ENCODE results near the gene NCOA7. TPM values are rescaled to one million over a fixed set of nuclear protein-coding genes. Genes with fewer than 3 reads are reported as not detected.

The NCOA7 gene
- total RNA-seq, 1 experiment from 2014 or later = 13.8 TPM

GRCh38 chr6:125810445-125810844 lies 19.7 kb downstream of the NCOA7 start:
- no peak overlapping the region for H3K9ac ChIP-seq (ENCODE audit: low read length)
- ChIA-PET POLR2A (interaction anchor here (0.9 kb wide), 1 partner anchor 20 kb away, joined by 3 read pairs; the partner anchor contains the start of gene NCOA7), CTCF (no interaction called here), RAD21 (ENCODE audit: low non-redundant PET in 1 of 2, low total read pairs in 2 of 2, uncharacterized antibody in 2 of 2, unreplicated experiment in 2 of 2) (no interaction called here)
- H3K4me3 ChIP-seq (replicated peaks in 1 of 2; ENCODE audit: low read depth in 1 of 2, low read length in 2 of 2) = no peak overlapping the region
- H3K36me3 ChIP-seq (ENCODE audit: control insufficient read depth in 1 of 2, insufficient read depth in 2 of 2, low read length in 2 of 2) = no peaks in the 10 kb centered on the region
- no peak overlapping the region for H3K27ac ChIP-seq (ENCODE audit: low read depth, low read length)
- peaks cover 4 to 10% of the 10 kb centered on the region in 2 experiments; a peak in 3 of 4 replicates for H3K4me1 ChIP-seq (ENCODE audit: control insufficient read depth in 1 of 2, insufficient read depth in 2 of 2, low read length in 2 of 2)
- no peaks in the 10 kb centered on the region for H3K27me3 ChIP-seq (ENCODE audit: insufficient read depth, low read length)
- H3K9me2 ChIP-seq (ENCODE audit: insufficient read depth) = no peaks in the 10 kb centered on the region
- no peak for ATAC-seq
- intact Hi-C loops (cut with micrococcal nuclease) = no loop called here
- no peak for TF ChIP-seq ZFX (IDR thresholded peaks at IDR 0.05)
- no peak for TF ChIP-seq EZH2phosphoT487 (IDR thresholded peaks at IDR 0.05; ENCODE audit: borderline replicate concordance)
- TF ChIP-seq ZBTB33 (IDR thresholded peaks at IDR 0.05; ENCODE audit: extremely low read depth, insufficient replicate concordance, low read length) = no peak
- TF ChIP-seq RAD21 (IDR thresholded peaks at IDR 0.05; ENCODE audit: low read depth) = no peak
- no peak for TF ChIP-seq JUND (IDR thresholded peaks at IDR 0.05)
- TF ChIP-seq CEBPB (IDR thresholded peaks at IDR 0.05; ENCODE audit: low read depth) = no peak
- no peak for TF ChIP-seq ZNF274 (IDR thresholded peaks at IDR 0.05; ENCODE audit: low read depth, low read length)
- TF ChIP-seq REST (IDR thresholded peaks at IDR 0.05; ENCODE audit: low read depth) = no peak
- TF ChIP-seq CBX3 (IDR thresholded peaks at IDR 0.05; ENCODE audit: low read depth) = no peak
- no peak for TF ChIP-seq SIN3A (IDR thresholded peaks at IDR 0.05; ENCODE audit: low read depth)
- no peak for TF ChIP-seq POLR2A (IDR thresholded peaks at IDR 0.05; ENCODE audit: borderline replicate concordance, extremely low read depth, insufficient read depth, insufficient read length)
- no peak for TF ChIP-seq SP1 (IDR thresholded peaks at IDR 0.05; ENCODE audit: low read depth)
- TF ChIP-seq TCF7L2 (IDR thresholded peaks at IDR 0.05; ENCODE audit: borderline replicate concordance, extremely low read depth, insufficient read depth, insufficient read length) = no peak
- no peak for TF ChIP-seq YY1 (IDR thresholded peaks at IDR 0.05; ENCODE audit: extremely low read depth, insufficient replicate concordance, low read depth, low read length)
- TF ChIP-seq EGR1 (IDR thresholded peaks at IDR 0.05; ENCODE audit: low read depth) = no peak
- no peak for TF ChIP-seq ELF1 (IDR thresholded peaks at IDR 0.05; ENCODE audit: borderline replicate concordance, low read depth)
- no peak for TF ChIP-seq FOSL1 (IDR thresholded peaks at IDR 0.05; ENCODE audit: low read depth)
- TF ChIP-seq MAX (IDR thresholded peaks at IDR 0.05) = no peak
- no TSS peak for BruUV-seq (replicated peaks)
- no peaks in the 10 kb centered on the region for H3K9me3 ChIP-seq (ENCODE audit: control insufficient read depth in 1 of 2, insufficient read depth in 1 of 2, low read depth in 1 of 2, low read length in 2 of 2)
- no peaks in the 10 kb centered on the region for H4K20me1 ChIP-seq (ENCODE audit: insufficient read depth)
- no peak overlapping the region for H2AFZ ChIP-seq (ENCODE audit: low read depth, low read length, poor library complexity, severe bottlenecking)
- H3K4me2 ChIP-seq (ENCODE audit: low read length) = no peak overlapping the region
- H3K79me2 ChIP-seq (ENCODE audit: insufficient read depth, low read length) = no peaks in the 10 kb centered on the region
- DNase-seq (ENCODE audit: low read depth, low spot score) = no peak
